GM12878 (cell line): ENCODE measurements around the gene SAXO1. TPM values are rescaled to one million over a fixed set of nuclear protein-coding genes. Genes with fewer than 3 reads are reported as not detected.

Experiments used
- ATAC-seq: fragments of 200-7000 bp; cut with Tn5 transposase; 3 replicates; pipeline ENCODE4 v1.9.1; 2020; ENCODE audit warnings: mild to moderate bottlenecking, moderate library complexity
- BruUV-seq: library from RNA; stranded (reverse); fragments of 400-500 nt; replicated peaks from 2 replicates; lab custom pipeline; 2021; lab: Mats Ljungman, UMichigan
- CTCF ChIA-PET: fragments of 300-600 bp; sonication (Branson Sonifier 250); formaldehyde crosslinking; extraction: SDS; loops from one replicate; lab custom pipeline; 2021; ENCODE audit warnings: inconsistent platforms; lab: Yijun Ruan, JAX
- POLR2A ChIA-PET: fragments of 350-600 bp; formaldehyde crosslinking; extraction: SDS; loops from one replicate; lab custom pipeline; 2021; ENCODE audit warnings: inconsistent platforms; lab: Charles Lee
- RAD21 ChIA-PET: fragments of 300-600 bp; sonication (Branson Sonifier 250); formaldehyde crosslinking; loops from one replicate; lab custom pipeline; 2023; ENCODE audit warnings: antibody characterized with exemption; ENCODE audit not compliant: unreplicated experiment; lab: Charles Lee
- SMC1A ChIA-PET: fragments of 300-600 bp; sonication (Branson Sonifier 250); formaldehyde crosslinking; loops from one replicate; lab custom pipeline; 2023; ENCODE audit not compliant: unreplicated experiment, uncharacterized antibody; lab: Charles Lee
- DNase-seq: peaks from one replicate; pipeline ENCODE4 v3.0.0-alpha.2; 2011; ENCODE audit warnings: low read depth, low spot score
- FAIRE-seq: peaks from 3 replicates; lab custom pipeline; 2011; peaks lifted over from hg19 to GRCh38; lab: Jason Lieb, UNC
- H2AFZ ChIP-seq: 2 replicates; pipeline ENCODE4 v1.6.0; 2011; ENCODE audit warnings: low read depth, low read length, control low read depth; ENCODE audit not compliant: control insufficient read depth
- H3K27ac ChIP-seq: 2 replicates; pipeline ENCODE4 v1.5.1; 2011; ENCODE audit warnings: control low read depth; ENCODE audit not compliant: control insufficient read depth, insufficient read depth
- H3K27me3 ChIP-seq, 2 experiments: replicated peaks in 1 of 2; 2 replicates each; pipeline versions ENCODE4 v1.6.0 to v1.6.1; 2011; ENCODE audit warnings: low read length in 1 of 2; ENCODE audit not compliant: control insufficient read depth in 2 of 2, insufficient read depth in 2 of 2
- H3K36me3 ChIP-seq, 2 experiments: 2 replicates each; pipeline ENCODE4 v1.5.1; 2011; ENCODE audit warnings: low read length in 1 of 2; ENCODE audit not compliant: control insufficient read depth in 2 of 2, insufficient read depth in 2 of 2
- H3K4me1 ChIP-seq: 2 replicates; pipeline ENCODE4 v1.6.1; 2011; ENCODE audit warnings: mild to moderate bottlenecking, low read length, moderate library complexity, mixed read lengths; ENCODE audit not compliant: control insufficient read depth, insufficient read depth
- H3K4me2 ChIP-seq: 2 replicates; pipeline ENCODE4 v1.6.0; 2011; ENCODE audit warnings: control low read depth; ENCODE audit not compliant: control insufficient read depth, insufficient read depth
- H3K4me3 ChIP-seq: fragments of 200-600 bp; sonication (generic); 2 replicates; pipeline ENCODE4 v1.5.1; 2016
- H3K79me2 ChIP-seq: 2 replicates; pipeline ENCODE4 v1.6.0; 2011; ENCODE audit warnings: low read length; ENCODE audit not compliant: control insufficient read depth, insufficient read depth
- H3K9ac ChIP-seq: 2 replicates; pipeline ENCODE4 v1.8.0; 2011; ENCODE audit warnings: low read length, control low read depth, mixed read lengths; ENCODE audit not compliant: control insufficient read depth, insufficient read depth
- H3K9me3 ChIP-seq: replicated peaks from 3 replicates; pipeline ENCODE4 v1.5.1; 2011; ENCODE audit warnings: mild to moderate bottlenecking, low read length; ENCODE audit not compliant: control insufficient read depth, insufficient read depth
- H4K20me1 ChIP-seq: 2 replicates; pipeline ENCODE4 v1.6.0; 2011; ENCODE audit not compliant: control insufficient read depth, insufficient read depth
- CBX5 ChIP-seq: sonication (generic); IDR thresholded peaks from 2 replicates; pipeline ENCODE4 v1.6.1; 2016; ENCODE audit warnings: low read depth, moderate library complexity, mild to moderate bottlenecking, inconsistent platforms
- CREM ChIP-seq: IDR thresholded peaks from 2 replicates; pipeline ENCODE4 v1.6.1; 2014; ENCODE audit warnings: antibody characterized with exemption, low read depth
- CTCF ChIP-seq, 3 experiments: IDR thresholded peaks in 2 of 3; conservative IDR thresholded peaks in 1 of 3; 2 replicates each; pipeline ENCODE4 v1.5.1; 2011; ENCODE audit warnings: low read depth in 3 of 3, low read length in 3 of 3, mild to moderate bottlenecking in 3 of 3, control low read depth in 2 of 3, moderate library complexity in 2 of 3, inconsistent platforms in 1 of 3, mixed read lengths in 1 of 3; ENCODE audit not compliant: control insufficient read depth in 2 of 3, insufficient read depth in 1 of 3; ENCODE audit errors: extremely low read depth in 1 of 3
- SKIL ChIP-seq: fragments of 450-650 bp; IDR thresholded peaks from 2 replicates; pipeline ENCODE4 v1.6.1; 2017; ENCODE audit warnings: mild to moderate bottlenecking, low read depth, inconsistent platforms; ENCODE audit not compliant: poor library complexity, severe bottlenecking
- ZNF24 ChIP-seq: fragments of 450-650 bp; IDR thresholded peaks from 2 replicates; pipeline ENCODE4 v1.6.1; 2017; ENCODE audit warnings: antibody characterized with exemption, mild to moderate bottlenecking
- WGBS: methylation state at CpG from one replicate; pipeline ENCODE4 v1.1.6; 2016; ENCODE audit warnings: low lambda C conversion rate; ENCODE audit not compliant: insufficient replicate concordance, insufficient coverage; ENCODE audit errors: missing lambda C conversion rate; 5-methylcytosine and 5-hydroxymethylcytosine counted together
- in situ Hi-C: fragments of 300-500 bp; cut with MboI; formaldehyde crosslinking; loops from 9 replicates; pipeline ENCODE4 v1.14.3; 2018; ENCODE audit warnings: mixed read lengths
- intact Hi-C: fragments of 100-400 bp; cut with micrococcal nuclease; formaldehyde crosslinking; loops from one replicate; pipeline ENCODE4 v1.14.2; 2022; ENCODE audit not compliant: unreplicated experiment
- polyA plus RNA-seq, 11 experiments: library from polyadenylated mRNA; depleted of rRNA in 4 of 11; unstranded in 6 of 11; stranded (reverse) in 5 of 11; fragments of >200 nt; fragmentation: Nextera tagmentation in 4 of 11; fragmentation: Illumina TruSeq in 1 of 11; extraction: Ambion mirVana in 4 of 11; extraction: Trizol in 1 of 11; gene quantifications; 1 replicate in 1 of 11; 2 replicates in 10 of 11; pipeline versions ENCODE4 v1.2.1 to v1.2.3, GENCODE V29; 2011 to 2016; ENCODE audit warnings: inconsistent platforms in 2 of 11, missing spikeins in 2 of 11, low read depth in 1 of 11
- total RNA-seq, 4 experiments: library from RNA; depleted of rRNA in 3 of 4; stranded (reverse); fragments of >200 nt in 3 of 4; fragmentation: Illumina TruSeq in 1 of 4; extraction: Trizol in 1 of 4; gene quantifications; 2 replicates each; pipeline versions ENCODE4 v1.2.1 to v1.2.3, GENCODE V29; 2013 to 2021

SAXO1 gene
- total and polyA plus RNA-seq, 10 of the 15 experiments (the other 5 are each of a cell fraction or from before 2014, with no cell fraction given) = under 0.01 to 0.01 TPM; not detected in 8

- TF ChIP-seq SKIL (peak; percentile 30), CREM (peak; percentile 41; the same call in 1 of the 2 replicates), ZNF24 (0 out of 2 replicates have a peak, but pooled peaks have one; percentile 4)
- TF ChIP-seq, all 136 proteins: peak for 68
Observed at GRCh38 chr9:19048966-19049916, 16.2 kb upstream of the SAXO1 start, which contains the start of gene RRAGA (continued).

GRCh38 chr9:19036611-19037010 lies 3.6 kb upstream of the SAXO1 start:
- Histone ChIP-seq H3K9ac (no peak overlapping the region), H3K4me3 (no peak overlapping the region), H3K4me1 (no peaks in the 10 kb centered on the region), H3K36me3 (no peaks in the 10 kb centered on the region), H3K27ac (no peak overlapping the region), H3K27me3 (no peaks in the 10 kb centered on the region)
- FAIRE-seq = no peak
- POLR2A ChIA-PET = interaction anchor here (0.6 kb wide), 1 partner anchor 278 kb away, joined by 4 read pairs; no protein-coding TSS in a partner anchor
- SMC1A ChIA-PET = no interaction called here
- BruUV-seq = no TSS peak
- CTCF ChIA-PET = interaction anchor here (0.8 to 1.8 kb wide), 5 partner anchors 10 to 420 kb away, joined by 3 to 5 read pairs (median 3); no protein-coding TSS in a partner anchor
- TF ChIP-seq CBX5 (no peak), CTCF (IDR thresholded peaks at IDR 0.05 in 2 of 3, conservative IDR thresholded peaks at IDR 0.05 in 1 of 3; ENCODE audit: control insufficient read depth in 2 of 3, extremely low read depth in 1 of 3, insufficient read depth in 1 of 3, low read depth in 3 of 3, low read length in 3 of 3) (0 out of 6 replicates have a peak, but pooled peaks of 1 of the 3 experiments have one; percentile 17)
- TF ChIP-seq, all 136 proteins: peak for 1
- ATAC-seq (no peak), DNase-seq (no peak)
- H3K79me2 ChIP-seq = no peaks in the 10 kb centered on the region
- no peaks in the 10 kb centered on the region for H3K9me3 ChIP-seq
- in situ Hi-C loops = loop anchor here (25.0 kb wide), 1 partner anchor 1224 kb away; no protein-coding TSS in a partner anchor
- RAD21 ChIA-PET = no interaction called here
- whole genome bisulfite sequencing = 66% methylated on average over 5 of the region's 5 CpGs
- no peak overlapping the region for H3K4me2 ChIP-seq
- no peak overlapping the region for H2AFZ ChIP-seq
- intact Hi-C loops = no loop called here
- H4K20me1 ChIP-seq = no peaks in the 10 kb centered on the region
